Glutamatergic neuron (in vitro differentiated cells): ENCODE measurements around the gene PKM. TPM values are rescaled to one million over a fixed set of nuclear protein-coding genes. Genes with fewer than 3 reads are reported as not detected.

ENCODE experiments used
- DNase-seq: peaks from one replicate; pipeline ENCODE4 v3.0.0; 2022
- H3K27ac Mint-ChIP-seq: one replicate; pipeline ENCODE4 v1.8.0; 2020; ENCODE audit warnings: mild to moderate bottlenecking, mixed read lengths, inconsistent platforms; ENCODE audit not compliant: unreplicated experiment
- H3K27me3 Mint-ChIP-seq: one replicate; pipeline ENCODE4 v1.8.0; 2020; ENCODE audit warnings: mild to moderate bottlenecking, moderate library complexity, mixed read lengths, inconsistent platforms; ENCODE audit not compliant: unreplicated experiment
- H3K36me3 Mint-ChIP-seq: one replicate; pipeline ENCODE4 v1.8.0; 2020; ENCODE audit warnings: mild to moderate bottlenecking, mixed read lengths, inconsistent platforms; ENCODE audit not compliant: unreplicated experiment
- H3K4me1 Mint-ChIP-seq: one replicate; pipeline ENCODE4 v1.8.0; 2020; ENCODE audit warnings: mild to moderate bottlenecking, low read depth, mixed read lengths, inconsistent platforms; ENCODE audit not compliant: unreplicated experiment
- H3K4me3 Mint-ChIP-seq: one replicate; pipeline ENCODE4 v1.8.0; 2020; ENCODE audit warnings: mild to moderate bottlenecking, mixed read lengths, inconsistent platforms; ENCODE audit not compliant: unreplicated experiment
- H3K9me3 Mint-ChIP-seq: one replicate; pipeline ENCODE4 v1.8.0; 2020; ENCODE audit warnings: mild to moderate bottlenecking, moderate library complexity, mixed read lengths, inconsistent platforms; ENCODE audit not compliant: unreplicated experiment
- CTCF ChIP-seq: fragments of 200-600 bp; sonication (generic); IDR thresholded peaks from one replicate; pipeline ENCODE4 v1.5.0; 2021; ENCODE audit not compliant: partially characterized antibody, unreplicated experiment
- total RNA-seq: library from RNA; stranded (reverse); fragmentation: NEBNext Ultra II Directional; extraction: Animal tissue kit (Norgen Biotek cat#: 25700); gene quantifications from one replicate; pipeline ENCODE4 v1.2.1, GENCODE V29; 2021; ENCODE audit not compliant: unreplicated experiment

Gene PKM
- total RNA-seq, 1 donor from 2014 or later: 949 TPM

- no peak for DNase-seq
- Mint-ChIP-seq H3K4me3 (no peak overlapping the region), H3K4me1 (no peaks in the 10 kb centered on the region), H3K36me3 (no peaks in the 10 kb centered on the region), H3K27me3 (peaks cover 2% of the 10 kb centered on the region), H3K9me3 (no peaks in the 10 kb centered on the region), H3K27ac (no peak overlapping the region)
- TF ChIP-seq CTCF: no peak
Observed at GRCh38 chr15:72178976-72179585, 51.9 kb downstream of the PKM start.

DNA sequence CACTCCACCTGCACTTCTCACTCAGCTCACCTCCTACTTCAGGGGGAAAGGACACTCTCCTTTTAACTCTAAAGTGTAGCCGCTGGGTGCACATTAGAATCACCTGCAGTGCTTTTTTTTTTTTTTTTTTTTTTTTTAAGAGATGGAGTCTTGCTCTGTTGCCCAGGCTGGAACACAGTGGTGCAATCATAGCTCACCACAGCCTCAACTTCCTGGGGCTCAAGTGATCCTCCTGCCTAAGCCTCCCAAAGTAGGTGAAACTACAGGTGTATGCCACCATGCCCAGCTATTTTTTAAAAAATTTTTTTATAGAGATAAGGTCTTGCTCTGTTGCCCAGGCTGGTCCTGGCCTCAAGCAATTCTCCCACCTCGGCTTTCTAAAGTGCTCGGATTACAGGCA is 54.2 kb downstream of the PKM start:
- no peak overlapping the region for H3K27ac Mint-ChIP-seq

DNA sequence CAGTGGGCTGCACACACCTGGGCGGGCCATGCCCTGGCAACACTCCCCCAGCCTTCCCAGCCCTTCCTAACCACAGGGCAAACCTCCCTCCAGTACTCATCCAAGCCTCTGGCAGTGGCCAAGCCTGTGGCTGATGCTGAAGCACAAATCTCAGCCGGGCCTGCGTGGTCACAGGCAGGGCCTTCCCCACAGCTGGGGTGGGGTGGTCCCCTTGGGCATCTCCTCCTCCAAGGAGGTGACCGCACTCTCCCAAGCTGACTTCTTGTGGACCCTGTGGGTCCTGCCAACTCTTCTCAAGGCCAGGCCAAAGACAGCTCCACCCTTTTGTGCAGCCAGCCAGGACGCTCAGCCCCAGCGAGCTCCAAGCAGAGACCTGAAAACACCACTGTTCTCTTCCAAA is 54.8 kb downstream of the PKM start:
- no peak for DNase-seq
- Mint-ChIP-seq H3K4me1 (no peaks in the 10 kb centered on the region), H3K36me3 (no peaks in the 10 kb centered on the region), H3K9me3 (no peaks in the 10 kb centered on the region), H3K4me3 (no peak overlapping the region), H3K27ac (no peak overlapping the region), H3K27me3 (peaks cover 2% of the 10 kb centered on the region)
- TF ChIP-seq CTCF: no peak

More for the DNA sequence above, 54.2 kb downstream of the PKM start:
- Mint-ChIP-seq H3K4me1 (no peaks in the 10 kb centered on the region), H3K36me3 (no peaks in the 10 kb centered on the region), H3K9me3 (no peaks in the 10 kb centered on the region), H3K27me3 (peaks cover 2% of the 10 kb centered on the region), H3K4me3 (no peak overlapping the region)
- DNase-seq: no peak
- TF ChIP-seq CTCF: no peak

- Mint-ChIP-seq H3K27me3 (peaks cover 3% of the 10 kb centered on the region), H3K36me3 (no peaks in the 10 kb centered on the region), H3K4me1 (no peaks in the 10 kb centered on the region), H3K27ac (no peak overlapping the region), H3K9me3 (no peaks in the 10 kb centered on the region), H3K4me3 (no peak overlapping the region)
- no peak for TF ChIP-seq CTCF
- DNase-seq: no peak
Observed at GRCh38 chr15:72175186-72176044, 55.6 kb downstream of the PKM start.
